ENCODE measurements around the gene TAS2R60. TPM values are rescaled to one million over a fixed set of nuclear protein-coding genes. Genes with fewer than 3 reads are reported as not detected.
A peak's percentile ranks its signal among the peaks of the same experiment; 100 is the strongest.
"Not testable (repeated sequence)": the region's sequence is repeated elsewhere in the genome, so short reads cannot be mapped to it uniquely, and the experiment has no call there.

Gene TAS2R60
- total and polyA plus RNA-seq, 12 donors = 0.42 TPM; not detected in 11

- intact Hi-C loops (cut with DNase I) = loop anchor here (10.0 kb wide), 2 partner anchors 106 to 166 kb away; no protein-coding TSS in a partner anchor
- Histone ChIP-seq H3K27me3 (peaks cover 29% of the 10 kb centered on the region), H3K36me3 (replicated peaks in 1 of 2) (no peaks in the 10 kb centered on the region), H3K4me1 (replicated peaks in 1 of 2) (peaks cover 7 to 12% of the 10 kb centered on the region in 2 donors), H3K27ac (peak overlapping the region in 1 of 5 donors; percentile 15), H3K4me3 (no peak overlapping the region), H3K9me3 (replicated peaks in 1 of 3) (no peaks in the 10 kb centered on the region)
- peak in 1 of 7 donors; percentile 33 for DNase-seq
- TF ChIP-seq CTCF (IDR thresholded peaks at IDR 0.05) = no peak
- no peak for TF ChIP-seq POLR2A (IDR thresholded peaks at IDR 0.05)
- 23 to 37% (median 31%) methylated on average over 6 of the region's 6 CpGs for WGBS, 4 donors
Measured at GRCh38 chr7:143410521-143411004, 32.7 kb upstream of the TAS2R60 start.

DNA sequence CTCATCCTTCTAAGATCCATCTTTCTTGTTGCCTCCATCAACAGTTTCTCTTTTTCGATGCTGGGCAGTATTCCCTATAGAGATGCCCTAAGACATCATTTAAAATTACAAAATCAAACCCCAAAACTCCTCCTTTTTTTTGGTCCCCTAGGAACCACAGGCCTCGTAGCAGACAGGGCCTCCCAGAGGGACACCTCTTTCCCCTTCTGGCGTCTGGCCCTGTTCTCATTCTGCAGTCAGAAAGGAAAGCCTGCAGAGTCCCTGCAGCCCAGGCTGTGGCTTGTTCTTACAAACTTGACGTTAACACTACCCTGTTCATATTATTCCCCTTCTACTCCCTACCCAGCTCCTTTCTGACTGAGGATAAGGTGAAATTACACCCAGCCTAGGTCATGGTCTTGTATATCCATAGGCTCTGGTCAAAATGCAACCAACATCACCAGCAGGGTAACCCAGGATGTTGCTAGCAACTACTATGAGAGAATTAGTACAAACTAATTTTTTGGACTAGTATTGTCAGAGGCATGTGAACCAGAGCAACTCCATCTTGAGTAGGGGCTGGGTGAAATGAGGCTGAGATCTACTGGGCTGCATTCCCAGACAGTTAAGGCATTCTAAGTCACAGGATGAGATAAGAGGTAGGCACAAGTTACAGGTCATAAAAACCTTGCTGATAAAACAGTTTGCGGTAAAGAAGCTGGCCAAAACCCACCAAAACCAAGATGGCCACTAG, 31.1 kb upstream of the TAS2R60 start:
- intact Hi-C loops (cut with DNase I) = loop anchor here (10.0 kb wide), 2 partner anchors 107 to 167 kb away; no protein-coding TSS in a partner anchor
- WGBS, 4 donors = 64 to 67% (median 64%) methylated on average over 5 of the region's 5 CpGs
- no peak overlapping the region for H3K27ac ChIP-seq
- peak in 1 of 7 donors; percentile 18 for DNase-seq
- H3K4me3 ChIP-seq = no peak overlapping the region
- no peaks in the 10 kb centered on the region for H3K9me3 ChIP-seq (replicated peaks in 1 of 3)
- peaks cover 7 to 12% of the 10 kb centered on the region in 2 donors for H3K4me1 ChIP-seq (replicated peaks in 1 of 2)
- TF ChIP-seq POLR2A (IDR thresholded peaks at IDR 0.05) = no peak
- TF ChIP-seq CTCF (IDR thresholded peaks at IDR 0.05) = no peak
- no peaks in the 10 kb centered on the region for H3K36me3 ChIP-seq (replicated peaks in 1 of 2)
- H3K27me3 ChIP-seq = peaks cover 29% of the 10 kb centered on the region

DNA sequence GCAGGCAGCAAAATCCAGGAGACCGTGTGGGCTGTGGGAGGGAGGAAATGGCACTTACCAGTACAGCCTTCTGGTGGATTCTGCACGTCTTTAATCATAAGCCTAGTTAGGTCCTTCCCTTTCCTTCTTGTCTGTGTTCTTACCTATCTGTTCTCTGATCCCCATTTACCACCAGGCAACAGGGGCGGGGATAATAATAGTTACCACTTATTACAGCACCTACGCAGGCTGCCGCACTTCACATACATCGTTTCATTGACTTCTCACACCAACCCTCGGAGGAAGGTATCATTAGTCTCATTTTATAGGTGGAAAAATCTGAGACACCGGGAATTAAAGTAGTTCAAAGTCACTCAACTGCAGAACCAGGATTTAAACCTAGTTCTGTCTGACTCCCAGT, 30.1 kb upstream of the TAS2R60 start:
- WGBS, 4 donors = 77 to 90% (median 84%) methylated on average over 8 of the region's 8 CpGs
- intact Hi-C loops (cut with DNase I) = loop anchor here (10.0 kb wide), 2 partner anchors 108 to 168 kb away; no protein-coding TSS in a partner anchor
- H3K27me3 ChIP-seq = peaks cover 29% of the 10 kb centered on the region
- H3K27ac ChIP-seq = no peak overlapping the region
- no peaks in the 10 kb centered on the region for H3K9me3 ChIP-seq (replicated peaks in 1 of 3)
- no peaks in the 10 kb centered on the region for H3K36me3 ChIP-seq (replicated peaks in 1 of 2)
- H3K4me1 ChIP-seq (replicated peaks in 1 of 2) = peaks cover 7 to 12% of the 10 kb centered on the region in 2 donors
- DNase-seq = peak in 1 of 7 donors; percentile 27
- TF ChIP-seq CTCF (IDR thresholded peaks at IDR 0.05) (no peak), POLR2A (IDR thresholded peaks at IDR 0.05) (no peak)
- H3K4me3 ChIP-seq = no peak overlapping the region

DNA sequence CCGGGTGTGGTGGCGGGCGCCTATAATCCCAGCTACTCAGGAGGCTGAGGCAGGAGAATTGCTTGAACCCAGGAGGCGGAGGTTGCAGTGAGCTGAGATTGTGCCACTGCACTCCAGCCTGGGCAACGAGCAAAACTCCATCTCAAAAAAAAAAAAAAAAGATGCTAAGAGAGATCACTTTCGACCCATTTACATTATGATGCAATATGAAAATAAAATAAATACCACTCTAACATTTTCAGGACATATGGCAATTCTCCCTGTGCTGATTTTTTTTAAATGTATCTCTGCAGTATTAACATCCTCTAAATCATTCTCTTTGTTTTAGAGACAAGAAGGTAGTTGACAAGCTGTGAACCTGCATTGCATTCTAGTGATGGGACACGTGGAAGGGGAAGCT, 28.0 kb upstream of the TAS2R60 start:
- H3K36me3 ChIP-seq (replicated peaks in 1 of 2); H3K4me3 ChIP-seq; H3K27ac ChIP-seq; H3K9me3 ChIP-seq (replicated peaks in 1 of 3); H3K4me1 ChIP-seq (replicated peaks in 1 of 2): not testable (repeated sequence)
- WGBS, 4 donors = 70 to 80% (median 72%) methylated on average over 7 of the region's 7 CpGs
- intact Hi-C loops (cut with DNase I) = loop anchor here (5.0 to 10.0 kb wide), 3 partner anchors 33 to 170 kb away; partner anchors contain the start of gene ZYX (in 1 of the 2)
- peak in 1 of 7 donors; percentile 17 for DNase-seq
- peaks cover 19% of the 10 kb centered on the region for H3K27me3 ChIP-seq
